Activated CD4-positive, alpha-beta memory T cell treated with anti-CD3 and anti-CD28 coated beads, Interleukin-2, amount 10 ng/mL, durations not matched to agents 7 days and 5 days (primary cell): ENCODE data around the gene ZNF777. TPM values are rescaled to one million over a fixed set of nuclear protein-coding genes. Genes with fewer than 3 reads are reported as not detected.

Source experiments
- CTCF ChIA-PET: fragments of 350-600 bp; sonication (Branson Sonifier 250); formaldehyde crosslinking; loops from one replicate; lab custom pipeline; 2021; ENCODE audit warnings: antibody characterized with exemption, inconsistent platforms; lab: Charles Lee
- POLR2A ChIA-PET: fragments of 350-600 bp; sonication (Branson Sonifier 250); formaldehyde crosslinking; loops from one replicate; lab custom pipeline; 2021; ENCODE audit warnings: antibody characterized with exemption; lab: Charles Lee
- DNase-seq: peaks from one replicate; pipeline ENCODE4 v3.0.0-alpha.2; 2020
- H3K27ac Mint-ChIP-seq: one replicate; pipeline ENCODE4 v1.8.0; 2021; ENCODE audit warnings: mild to moderate bottlenecking, mixed read lengths
- H3K27me3 Mint-ChIP-seq: one replicate; pipeline ENCODE4 v1.8.0; 2021; ENCODE audit warnings: mixed read lengths
- H3K36me3 Mint-ChIP-seq: one replicate; pipeline ENCODE4 v1.8.0; 2021; ENCODE audit warnings: low read depth, mixed read lengths
- H3K4me1 Mint-ChIP-seq: one replicate; pipeline ENCODE4 v1.8.0; 2021; ENCODE audit warnings: mixed read lengths
- H3K4me3 Mint-ChIP-seq: one replicate; pipeline ENCODE4 v1.8.0; 2021; ENCODE audit warnings: mild to moderate bottlenecking, mixed read lengths
- H3K9me3 Mint-ChIP-seq: one replicate; pipeline ENCODE4 v1.8.0; 2021; ENCODE audit warnings: mixed read lengths
- total RNA-seq, 2 experiments: library from RNA; stranded (reverse); gene quantifications; one replicate each; pipeline ENCODE4 v1.2.3, GENCODE V29; 2021

The ZNF777 gene
- total RNA-seq, 2 experiments from 2014 or later = 11.7 to 11.8 TPM

GRCh38 chr7:149473251-149473650 is 12.4 kb upstream of the ZNF777 start:
- Mint-ChIP-seq H3K9me3 (no peaks in the 10 kb centered on the region), H3K27ac (no peak overlapping the region), H3K36me3 (peaks cover 53% of the 10 kb centered on the region), H3K4me3 (no peak overlapping the region), H3K4me1 (no peaks in the 10 kb centered on the region), H3K27me3 (no peaks in the 10 kb centered on the region)
- POLR2A ChIA-PET = no interaction called here
- CTCF ChIA-PET = interaction anchor here (1.2 kb wide), 1 partner anchor 12 kb away, joined by 3 read pairs; the partner anchor contains the start of gene ZNF777
- DNase-seq = no peak

- Mint-ChIP-seq H3K4me3 (no peak overlapping the region), H3K9me3 (no peaks in the 10 kb centered on the region), H3K27me3 (no peaks in the 10 kb centered on the region), H3K36me3 (peaks cover 38% of the 10 kb centered on the region), H3K4me1 (no peaks in the 10 kb centered on the region), H3K27ac (no peak overlapping the region)
- CTCF ChIA-PET = no interaction called here
- no peak for DNase-seq
- POLR2A ChIA-PET = no interaction called here
These were observed 10.6 kb upstream of the ZNF777 start for GRCh38 chr7:149471289-149471953.

- Mint-ChIP-seq H3K27ac (no peak overlapping the region), H3K9me3 (no peaks in the 10 kb centered on the region), H3K4me1 (no peaks in the 10 kb centered on the region), H3K36me3 (peaks cover 29% of the 10 kb centered on the region), H3K27me3 (peaks cover 2% of the 10 kb centered on the region), H3K4me3 (no peak overlapping the region)
- POLR2A ChIA-PET = no interaction called here
- DNase-seq = no peak
- CTCF ChIA-PET = interaction anchor here (1.0 kb wide), 1 partner anchor 155 kb away, joined by 3 read pairs; no protein-coding TSS in a partner anchor
These were observed 8.9 kb upstream of the ZNF777 start for GRCh38 chr7:149469806-149470205.

GRCh38 chr7:149468208-149468607 is 7.3 kb upstream of the ZNF777 start:
- Mint-ChIP-seq H3K4me3 (no peak overlapping the region), H3K9me3 (no peaks in the 10 kb centered on the region), H3K36me3 (peaks cover 16% of the 10 kb centered on the region), H3K4me1 (no peaks in the 10 kb centered on the region), H3K27me3 (peaks cover 11% of the 10 kb centered on the region), H3K27ac (no peak overlapping the region)
- CTCF ChIA-PET = no interaction called here
- POLR2A ChIA-PET = no interaction called here
- DNase-seq = no peak

- CTCF ChIA-PET = interaction anchor here (0.6 kb wide), 1 partner anchor 49 kb away, joined by 3 read pairs; no protein-coding TSS in a partner anchor
- no peak for DNase-seq
- peaks cover 7% of the 10 kb centered on the region for H3K36me3 Mint-ChIP-seq
- H3K4me3 Mint-ChIP-seq = no peak overlapping the region
- H3K4me1 Mint-ChIP-seq = no peaks in the 10 kb centered on the region
- H3K27me3 Mint-ChIP-seq = peaks cover 13% of the 10 kb centered on the region
- H3K27ac Mint-ChIP-seq = no peak overlapping the region
- POLR2A ChIA-PET = no interaction called here
- H3K9me3 Mint-ChIP-seq = no peaks in the 10 kb centered on the region
These were observed 6.5 kb upstream of the ZNF777 start for GRCh38 chr7:149467321-149467859.

GRCh38 chr7:149466364-149466763 is 5.5 kb upstream of the ZNF777 start:
- Mint-ChIP-seq H3K36me3 (peaks cover 3% of the 10 kb centered on the region), H3K4me1 (no peaks in the 10 kb centered on the region), H3K4me3 (no peak overlapping the region), H3K27ac (no peak overlapping the region), H3K9me3 (no peaks in the 10 kb centered on the region), H3K27me3 (peaks cover 19% of the 10 kb centered on the region)
- POLR2A ChIA-PET = no interaction called here
- CTCF ChIA-PET = interaction anchor here (1.0 kb wide), 1 partner anchor 9 kb away, joined by 3 read pairs; no protein-coding TSS in a partner anchor
- DNase-seq = no peak

GRCh38 chr7:149463500-149464161 is 2.8 kb upstream of the ZNF777 start:
- no peak for DNase-seq
- Mint-ChIP-seq H3K27ac (no peak overlapping the region), H3K27me3 (peaks cover 21% of the 10 kb centered on the region), H3K36me3 (no peaks in the 10 kb centered on the region), H3K4me3 (no peak overlapping the region), H3K9me3 (no peaks in the 10 kb centered on the region), H3K4me1 (peaks cover 11% of the 10 kb centered on the region)
- ChIA-PET CTCF (no interaction called here), POLR2A (no interaction called here)

GRCh38 chr7:149462101-149462520 is 1.2 kb upstream of the ZNF777 start:
- no peak for DNase-seq
- Mint-ChIP-seq H3K27me3 (peaks cover 21% of the 10 kb centered on the region), H3K9me3 (no peaks in the 10 kb centered on the region), H3K27ac (no peak overlapping the region), H3K4me1 (peaks cover 18% of the 10 kb centered on the region), H3K4me3 (no peak overlapping the region), H3K36me3 (no peaks in the 10 kb centered on the region)
- ChIA-PET POLR2A (interaction anchor here (0.7 to 3.0 kb wide), 2 partner anchors 20 to 34 kb away, joined by 5 to 8 read pairs; no protein-coding TSS in a partner anchor), CTCF (interaction anchor here (1.3 to 2.4 kb wide), 3 partner anchors 21 to 886 kb away, joined by 3 to 22 read pairs (median 20); no protein-coding TSS in a partner anchor)

GRCh38 chr7:149459540-149460452 is 1.1 kb downstream of the ZNF777 start:
- H3K27me3 Mint-ChIP-seq = peaks cover 20% of the 10 kb centered on the region
- DNase-seq = no peak
- peaks cover 5% of the 10 kb centered on the region for H3K36me3 Mint-ChIP-seq
- ChIA-PET CTCF (interaction anchor here (0.7 to 2.4 kb wide), 18 partner anchors 16 to 454 kb away, joined by 3 to 22 read pairs (median 4); partner anchors contain the start of genes ZNF425 and ZNF783), POLR2A (interaction anchor here (0.6 to 3.0 kb wide), 10 partner anchors 8 to 378 kb away, joined by 3 to 8 read pairs (median 4); partner anchors contain the start of genes ZNF398, ZNF783 and ZNF862)
- peak overlapping the region; percentile 44 for H3K4me3 Mint-ChIP-seq
- H3K4me1 Mint-ChIP-seq = peaks cover 18% of the 10 kb centered on the region
- H3K9me3 Mint-ChIP-seq = no peaks in the 10 kb centered on the region
- no peak overlapping the region for H3K27ac Mint-ChIP-seq

- Mint-ChIP-seq H3K9me3 (no peaks in the 10 kb centered on the region), H3K4me1 (peaks cover 18% of the 10 kb centered on the region), H3K27ac (no peak overlapping the region), H3K4me3 (peak overlapping the region; percentile 70), H3K36me3 (peaks cover 7% of the 10 kb centered on the region), H3K27me3 (peaks cover 14% of the 10 kb centered on the region)
- POLR2A ChIA-PET = interaction anchor here (0.7 to 3.0 kb wide), 4 partner anchors 21 to 312 kb away, joined by 4 to 8 read pairs (median 4); partner anchors contain the start of gene ZNF398
- DNase-seq = no peak
- CTCF ChIA-PET = interaction anchor here (0.8 to 1.8 kb wide), 5 partner anchors 23 to 375 kb away, joined by 3 to 7 read pairs (median 4); no protein-coding TSS in a partner anchor
These were observed 1.7 kb downstream of the ZNF777 start for GRCh38 chr7:149459201-149459539.

- DNase-seq = no peak
- H3K36me3 Mint-ChIP-seq = peaks cover 7% of the 10 kb centered on the region
- peaks cover 18% of the 10 kb centered on the region for H3K4me1 Mint-ChIP-seq
- no peak overlapping the region for H3K27ac Mint-ChIP-seq
- H3K4me3 Mint-ChIP-seq = peak overlapping the region; percentile 70
- no peaks in the 10 kb centered on the region for H3K9me3 Mint-ChIP-seq
- H3K27me3 Mint-ChIP-seq = peaks cover 10% of the 10 kb centered on the region
- POLR2A ChIA-PET = no interaction called here
- CTCF ChIA-PET = interaction anchor here (1.0 to 1.1 kb wide), 4 partner anchors 34 to 305 kb away, joined by 3 to 4 read pairs (median 3); partner anchors contain the start of gene ZNF282
These were observed 2.6 kb downstream of the ZNF777 start for GRCh38 chr7:149458235-149458634.

GRCh38 chr7:149457766-149458165 is 3.1 kb downstream of the ZNF777 start:
- no peak overlapping the region for H3K27ac Mint-ChIP-seq
- ChIA-PET POLR2A (no interaction called here), CTCF (interaction anchor here (1.1 kb wide), 2 partner anchors 34 to 263 kb away, joined by 3 read pairs; partner anchors contain the start of gene ZNF282)
- no peak for DNase-seq
- peaks cover 10% of the 10 kb centered on the region for H3K27me3 Mint-ChIP-seq
- H3K36me3 Mint-ChIP-seq = peaks cover 7% of the 10 kb centered on the region
- no peaks in the 10 kb centered on the region for H3K9me3 Mint-ChIP-seq
- H3K4me3 Mint-ChIP-seq = no peak overlapping the region
- peaks cover 20% of the 10 kb centered on the region for H3K4me1 Mint-ChIP-seq
